ENCODE measurements around the gene THBS1. TPM values are rescaled to one million over a fixed set of nuclear protein-coding genes. Genes with fewer than 3 reads are reported as not detected.

Gene THBS1
- polyA plus RNA-seq, 5 donors, result 99.5 to 164 (median 132) TPM

- DNase-seq, result no peak
Measured at GRCh38 chr15:39602143-39602542, 21.3 kb downstream of the THBS1 start.

- no peak for DNase-seq
Measured at GRCh38 chr15:39605146-39605545, 24.3 kb downstream of the THBS1 start.

GRCh38 chr15:39608185-39609139, 27.6 kb downstream of the THBS1 start:
- no peak for DNase-seq

- DNase-seq, result no peak
Measured at GRCh38 chr15:39609166-39609916, 28.5 kb downstream of the THBS1 start.

GRCh38 chr15:39610665-39611064, 29.8 kb downstream of the THBS1 start:
- no peak for DNase-seq

- DNase-seq, result no peak
Measured at GRCh38 chr15:39613271-39613670, 32.4 kb downstream of the THBS1 start.

GRCh38 chr15:39613861-39614260, 33.0 kb downstream of the THBS1 start:
- DNase-seq, result no peak

- no peak for DNase-seq
Measured at GRCh38 chr15:39616731-39617455, 36.0 kb downstream of the THBS1 start.

GRCh38 chr15:39618063-39618823, 37.4 kb downstream of the THBS1 start:
- no peak for DNase-seq

GRCh38 chr15:39621210-39621609, 40.3 kb downstream of the THBS1 start:
- DNase-seq, result no peak

- DNase-seq, result no peak
Measured at GRCh38 chr15:39621976-39622375, 41.1 kb downstream of the THBS1 start.

GRCh38 chr15:39622660-39623516, 42.0 kb downstream of the THBS1 start:
- DNase-seq, result no peak

GRCh38 chr15:39623529-39623931, 42.7 kb downstream of the THBS1 start:
- DNase-seq, result no peak

GRCh38 chr15:39624806-39625205, 43.9 kb downstream of the THBS1 start:
- no peak for DNase-seq

GRCh38 chr15:39625451-39625850, 44.6 kb downstream of the THBS1 start:
- no peak for DNase-seq

- no peak for DNase-seq
Measured at GRCh38 chr15:39625856-39626255, 45.0 kb downstream of the THBS1 start.

GRCh38 chr15:39627451-39628143, 46.7 kb downstream of the THBS1 start:
- DNase-seq, result no peak

GRCh38 chr15:39628144-39628508, 47.2 kb downstream of the THBS1 start:
- DNase-seq, result no peak

- DNase-seq, result peak in 1 of 2 donors; percentile 49
Measured at GRCh38 chr15:39628546-39629257, 47.8 kb downstream of the THBS1 start.
